Activated T-cell treated with anti-CD3 and anti-CD28 coated beads, Interleukin-2, amount 50 U/mL, for 72 hours (primary cell): ENCODE measurements around the gene SPON1. TPM values are rescaled to one million over a fixed set of nuclear protein-coding genes. Genes with fewer than 3 reads are reported as not detected.
A peak's percentile ranks its signal among the peaks of the same experiment; 100 is the strongest.
"Not testable (repeated sequence)": the region's sequence is repeated elsewhere in the genome, so short reads cannot be mapped to it uniquely, and the experiment has no call there.

Experiments
- ATAC-seq, 2 donors: fragments of 150-1000 bp; cut with Tn5 transposase; replicated peaks in 1 of 2; 2 replicates each; pipeline ENCODE4 v1.10.0; 2021; ENCODE audit warnings: moderate library complexity in 2 of 2, mild to moderate bottlenecking in 1 of 2
- DNase-seq, 2 donors: peaks; one replicate each; pipeline ENCODE4 v3.0.0; 2021 to 2022; ENCODE audit warnings: mixed read lengths in 1 of 2
- H3K27ac Mint-ChIP-seq: one replicate; pipeline ENCODE4 v1.8.0; 2022; ENCODE audit warnings: mild to moderate bottlenecking, moderate library complexity, mixed read lengths
- H3K27me3 Mint-ChIP-seq: one replicate; pipeline ENCODE4 v1.8.0; 2022; ENCODE audit warnings: low read depth, mixed read lengths
- H3K36me3 Mint-ChIP-seq, 2 donors: one replicate each; pipeline ENCODE4 v1.8.0; 2022; ENCODE audit warnings: mixed read lengths in 2 of 2, mild to moderate bottlenecking in 1 of 2; ENCODE audit not compliant: insufficient read depth in 2 of 2
- H3K4me1 Mint-ChIP-seq: one replicate; pipeline ENCODE4 v1.8.0; 2022; ENCODE audit warnings: low read depth, mixed read lengths
- H3K4me3 Mint-ChIP-seq, 2 donors: one replicate each; pipeline ENCODE4 v1.8.0; 2022; ENCODE audit warnings: mild to moderate bottlenecking in 2 of 2, mixed read lengths in 2 of 2, moderate library complexity in 2 of 2
- H3K9me3 Mint-ChIP-seq, 2 donors: one replicate each; pipeline ENCODE4 v1.8.0; 2022; ENCODE audit warnings: mixed read lengths in 2 of 2
- total RNA-seq, 2 donors: library from RNA; stranded (reverse); gene quantifications; one replicate each; pipeline ENCODE4 v1.2.3, GENCODE V29; 2022

SPON1 gene
- total RNA-seq, 2 donors from 2014 or later: 0.12 to 0.16 TPM

DNA sequence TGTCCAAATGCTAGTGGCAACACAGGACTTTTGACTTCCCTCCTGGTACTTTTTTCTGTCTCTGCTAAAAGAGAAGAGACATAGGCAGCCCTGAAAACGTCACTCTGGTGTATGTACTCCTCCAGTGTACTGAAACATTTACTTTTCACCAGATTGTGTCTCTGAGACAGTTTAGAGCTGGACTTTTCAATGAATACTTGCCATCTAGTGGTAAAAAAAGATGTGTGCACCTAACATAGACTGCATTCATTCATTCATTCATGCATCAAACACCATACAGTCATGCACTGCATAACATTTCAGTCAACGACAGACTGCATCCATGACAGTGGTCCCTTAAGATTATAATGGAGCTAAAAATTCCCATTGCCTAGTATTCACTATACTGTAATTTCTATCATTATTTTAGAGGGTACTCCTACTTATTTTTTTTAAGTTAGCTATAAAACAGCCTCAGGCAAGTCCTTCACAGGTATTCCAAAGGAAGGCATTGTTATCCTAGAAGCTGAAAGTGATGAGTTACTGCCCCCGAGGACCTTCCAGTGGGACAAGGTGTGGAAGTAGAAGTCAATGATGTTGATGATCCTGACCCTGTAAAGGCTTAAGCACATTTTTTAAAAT, 186.2 kb downstream of the SPON1 start:
- ATAC-seq: peak; percentile 51 to 59
- no peak overlapping the region for H3K4me3 Mint-ChIP-seq
- DNase-seq: no peak
- peaks cover 2% of the 10 kb centered on the region in 2 donors for H3K36me3 Mint-ChIP-seq
- peaks cover 3 to 5% of the 10 kb centered on the region in 2 donors for H3K9me3 Mint-ChIP-seq
- no peak overlapping the region for H3K27ac Mint-ChIP-seq
- H3K4me1 Mint-ChIP-seq: peaks cover 8% of the 10 kb centered on the region
- H3K27me3 Mint-ChIP-seq: peaks cover 10% of the 10 kb centered on the region

DNA sequence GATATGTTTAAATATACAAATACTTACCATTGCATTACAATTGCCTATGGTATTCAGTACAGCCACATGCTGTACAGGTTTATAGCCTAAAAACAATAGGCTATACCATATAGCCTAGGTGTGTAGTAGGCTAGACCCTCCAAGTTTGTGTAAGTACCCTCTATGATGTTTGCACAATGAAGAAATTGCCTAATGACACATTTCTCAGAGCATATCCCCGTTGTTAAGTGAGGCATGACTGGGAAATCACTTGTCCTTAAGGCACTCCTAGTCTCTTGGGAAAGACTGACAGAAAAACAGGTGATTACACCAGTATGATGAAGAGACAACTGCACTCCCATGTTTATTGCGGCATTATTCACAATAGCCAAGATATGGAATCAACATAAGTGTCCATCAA, 187.2 kb downstream of the SPON1 start:
- Mint-ChIP-seq H3K9me3 (peaks cover 3 to 5% of the 10 kb centered on the region in 2 donors), H3K4me3 (no peak overlapping the region), H3K27ac (no peak overlapping the region), H3K36me3 (peaks cover 2% of the 10 kb centered on the region in 2 donors), H3K4me1 (peaks cover 6% of the 10 kb centered on the region), H3K27me3 (peaks cover 5% of the 10 kb centered on the region)
- no peak for DNase-seq
- ATAC-seq: no peak

DNA sequence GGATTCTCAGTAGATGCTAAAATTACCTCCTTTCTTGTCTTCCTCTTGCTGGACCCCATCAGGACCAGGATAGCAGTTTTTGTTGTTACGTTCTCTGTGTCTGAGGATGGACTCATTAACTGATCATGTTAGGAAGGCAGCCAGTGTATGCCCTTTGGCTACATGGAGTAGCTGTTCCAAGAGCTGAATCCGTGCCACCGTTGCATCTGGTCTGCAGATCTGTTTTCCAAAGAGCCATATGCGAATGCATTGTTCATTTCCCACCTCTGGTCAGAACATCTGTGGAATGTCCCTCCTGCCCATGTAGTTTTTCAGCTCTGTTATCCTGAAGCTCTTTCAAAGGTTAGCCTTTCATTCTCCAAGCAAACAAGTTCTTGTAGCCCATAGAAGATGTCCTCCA, 188.4 kb downstream of the SPON1 start:
- Mint-ChIP-seq H3K27ac (no peak overlapping the region), H3K4me3 (no peak overlapping the region), H3K27me3 (peaks cover 5% of the 10 kb centered on the region), H3K36me3 (peaks cover 5 to 6% of the 10 kb centered on the region in 2 donors), H3K4me1 (no peaks in the 10 kb centered on the region), H3K9me3 (peaks cover 6 to 11% of the 10 kb centered on the region in 2 donors)
- ATAC-seq (no peak), DNase-seq (no peak)

DNA sequence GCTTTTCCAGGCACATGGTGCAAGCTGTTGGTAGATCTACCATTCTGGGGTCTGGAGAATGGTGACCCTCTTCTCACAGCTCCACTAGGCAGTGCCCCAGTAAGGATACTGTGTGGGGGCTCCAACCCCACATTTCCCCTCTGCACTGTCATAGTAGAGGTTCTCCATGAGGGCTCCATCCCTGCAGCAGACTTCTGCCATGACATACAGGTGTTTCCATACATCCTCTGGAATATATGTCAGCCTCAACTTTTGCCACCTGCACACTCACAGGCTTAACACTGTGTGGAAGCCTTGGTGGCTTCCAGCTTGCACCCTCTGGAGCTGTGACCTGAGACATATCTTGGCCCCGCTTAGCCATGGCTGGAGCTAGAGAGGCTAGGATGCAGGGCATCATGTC, 191.6 kb downstream of the SPON1 start:
- not testable (repeated sequence) for DNase-seq, ATAC-seq, H3K4me3 Mint-ChIP-seq, H3K27me3 Mint-ChIP-seq, H3K4me1 Mint-ChIP-seq, H3K27ac Mint-ChIP-seq
- peaks cover 16 to 18% of the 10 kb centered on the region in 2 donors for H3K36me3 Mint-ChIP-seq
- peaks cover 13 to 26% of the 10 kb centered on the region in 2 donors for H3K9me3 Mint-ChIP-seq

DNA sequence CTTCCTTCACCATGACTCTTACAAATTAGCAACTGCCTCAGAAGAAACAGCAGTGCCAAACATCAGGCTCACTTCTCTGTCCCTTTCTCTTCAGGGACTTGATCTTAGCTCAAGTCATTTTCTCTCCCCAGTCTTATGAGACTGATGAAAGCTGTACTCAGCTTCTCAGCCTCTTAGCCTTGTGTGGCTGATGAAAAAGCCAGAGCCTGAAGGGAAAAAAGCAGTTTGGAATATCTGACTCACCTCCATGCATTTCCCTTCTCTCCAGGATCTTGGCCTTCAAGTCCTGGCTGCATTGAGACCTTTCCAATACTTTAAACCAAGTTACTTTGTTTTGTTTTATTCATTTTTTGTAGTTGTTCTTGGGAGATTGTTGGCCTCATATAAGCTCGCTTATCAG, 195.9 kb downstream of the SPON1 start:
- peaks cover 13 to 23% of the 10 kb centered on the region in 2 donors for H3K9me3 Mint-ChIP-seq

DNA sequence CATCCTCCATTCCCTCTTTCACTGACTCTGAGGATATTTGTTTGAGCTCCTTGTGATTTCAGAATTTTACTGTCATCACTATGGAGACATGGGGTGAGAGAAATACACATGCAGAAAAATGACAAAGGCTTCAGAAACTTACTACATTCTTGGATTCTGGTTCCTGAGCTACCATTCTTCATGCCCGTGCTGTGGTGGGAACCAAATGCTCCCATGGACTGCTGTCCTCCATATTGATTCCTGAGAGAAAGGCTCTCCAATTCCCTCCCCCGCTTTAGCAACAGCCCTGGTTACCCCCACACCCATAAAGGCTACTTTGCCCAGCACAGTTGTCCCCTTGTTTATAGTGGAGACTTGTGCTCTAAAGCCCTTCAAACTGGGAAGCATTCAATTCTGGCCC, 201.1 kb downstream of the SPON1 start:
- H3K27me3 Mint-ChIP-seq: no peaks in the 10 kb centered on the region
- peaks cover 5 to 11% of the 10 kb centered on the region in 2 donors for H3K9me3 Mint-ChIP-seq
- no peak overlapping the region for H3K27ac Mint-ChIP-seq

More for the DNA sequence above, 195.9 kb downstream of the SPON1 start:
- no peak overlapping the region for H3K27ac Mint-ChIP-seq
- ATAC-seq (no peak), DNase-seq (no peak)
- peaks cover 16 to 18% of the 10 kb centered on the region in 2 donors for H3K36me3 Mint-ChIP-seq
- no peaks in the 10 kb centered on the region for H3K4me1 Mint-ChIP-seq
- no peaks in the 10 kb centered on the region for H3K27me3 Mint-ChIP-seq
- no peak overlapping the region for H3K4me3 Mint-ChIP-seq

DNA sequence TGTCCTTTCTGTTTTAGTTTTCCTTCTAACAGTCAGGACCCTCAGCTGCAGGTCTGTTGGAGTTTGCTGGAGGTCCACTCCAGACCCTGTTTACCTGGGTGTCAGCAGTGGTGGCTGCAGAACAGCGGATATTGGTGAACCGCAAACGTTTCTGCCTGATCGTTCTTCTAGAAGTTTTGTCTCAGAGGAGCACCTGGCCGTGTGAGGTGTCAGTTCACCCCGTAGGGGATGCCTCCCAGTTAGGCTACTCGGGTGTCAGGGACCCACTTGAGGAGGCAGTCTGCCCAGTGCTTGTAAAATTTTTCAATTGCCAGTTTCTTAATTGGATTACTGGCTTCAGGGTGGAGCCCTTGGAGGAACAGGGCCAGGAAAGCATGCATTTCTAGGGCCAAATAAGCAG, 211.2 kb downstream of the SPON1 start:
- not testable (repeated sequence) for H3K4me1 Mint-ChIP-seq, H3K9me3 Mint-ChIP-seq, H3K27me3 Mint-ChIP-seq, H3K27ac Mint-ChIP-seq, H3K4me3 Mint-ChIP-seq, ATAC-seq, DNase-seq, H3K36me3 Mint-ChIP-seq

More for the DNA sequence above, 201.1 kb downstream of the SPON1 start:
- H3K4me1 Mint-ChIP-seq: no peaks in the 10 kb centered on the region
- ATAC-seq (no peak), DNase-seq (no peak)
- H3K4me3 Mint-ChIP-seq: no peak overlapping the region
- H3K36me3 Mint-ChIP-seq: peaks cover 7 to 17% of the 10 kb centered on the region in 2 donors

DNA sequence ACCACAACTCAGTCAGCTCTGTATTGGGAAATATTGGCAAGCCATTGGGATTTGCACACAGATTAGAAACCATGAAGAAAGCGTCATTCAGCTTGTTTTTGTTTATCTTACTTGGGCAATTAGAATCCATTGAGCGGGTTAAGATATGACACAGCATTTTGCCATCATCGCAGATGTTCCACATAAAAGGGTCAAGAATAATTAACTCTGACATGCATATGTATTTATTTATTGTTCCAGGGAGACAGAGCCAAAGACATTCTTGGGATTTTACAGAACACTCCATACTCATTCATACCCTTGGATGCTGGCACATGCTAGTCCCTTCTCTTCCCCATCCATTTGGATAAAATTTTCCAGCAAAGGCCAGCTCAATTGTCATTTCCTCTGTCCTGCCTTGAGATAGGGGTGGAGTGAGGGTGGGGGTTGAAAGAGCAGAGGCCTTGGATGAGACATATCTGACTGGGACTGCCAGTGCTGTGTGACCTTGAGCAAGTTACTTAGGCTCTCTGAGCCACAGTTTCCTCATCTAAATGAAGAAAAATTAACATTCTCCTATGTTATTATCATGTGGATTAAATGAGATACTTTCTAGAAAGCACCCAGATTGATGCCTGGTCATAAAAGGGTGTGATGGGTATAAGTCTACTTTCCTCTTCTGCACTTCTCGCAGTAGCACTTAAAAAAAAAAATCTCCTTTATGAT, 216.7 kb downstream of the SPON1 start:
- Mint-ChIP-seq H3K27ac (no peak overlapping the region), H3K4me1 (no peaks in the 10 kb centered on the region), H3K4me3 (no peak overlapping the region), H3K9me3 (no peaks in the 10 kb centered on the region), H3K27me3 (no peaks in the 10 kb centered on the region), H3K36me3 (no peaks in the 10 kb centered on the region)
- ATAC-seq (no peak), DNase-seq (no peak)

DNA sequence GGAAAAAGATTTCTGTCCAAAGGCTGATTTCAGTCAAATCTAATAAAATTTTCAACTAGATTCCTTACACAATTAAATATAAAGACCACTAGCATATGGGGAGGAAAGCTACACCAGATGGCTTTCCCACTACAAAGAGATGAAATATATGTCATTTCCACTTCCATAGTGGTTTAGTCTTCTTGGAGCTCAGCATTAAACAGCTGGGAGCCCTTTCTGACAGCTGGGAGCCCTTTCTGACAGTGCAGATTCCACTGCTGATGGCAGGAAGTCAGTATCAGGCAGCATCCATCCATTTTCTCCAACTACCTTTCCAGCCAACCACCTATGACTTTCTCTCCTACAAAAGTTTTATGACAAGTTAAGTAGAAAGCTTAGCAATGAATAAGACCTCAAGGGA, 218.6 kb downstream of the SPON1 start:
- Mint-ChIP-seq H3K4me1 (no peaks in the 10 kb centered on the region), H3K27ac (no peak overlapping the region), H3K36me3 (no peaks in the 10 kb centered on the region), H3K9me3 (no peaks in the 10 kb centered on the region), H3K4me3 (no peak overlapping the region), H3K27me3 (no peaks in the 10 kb centered on the region)
- ATAC-seq (no peak), DNase-seq (no peak)

DNA sequence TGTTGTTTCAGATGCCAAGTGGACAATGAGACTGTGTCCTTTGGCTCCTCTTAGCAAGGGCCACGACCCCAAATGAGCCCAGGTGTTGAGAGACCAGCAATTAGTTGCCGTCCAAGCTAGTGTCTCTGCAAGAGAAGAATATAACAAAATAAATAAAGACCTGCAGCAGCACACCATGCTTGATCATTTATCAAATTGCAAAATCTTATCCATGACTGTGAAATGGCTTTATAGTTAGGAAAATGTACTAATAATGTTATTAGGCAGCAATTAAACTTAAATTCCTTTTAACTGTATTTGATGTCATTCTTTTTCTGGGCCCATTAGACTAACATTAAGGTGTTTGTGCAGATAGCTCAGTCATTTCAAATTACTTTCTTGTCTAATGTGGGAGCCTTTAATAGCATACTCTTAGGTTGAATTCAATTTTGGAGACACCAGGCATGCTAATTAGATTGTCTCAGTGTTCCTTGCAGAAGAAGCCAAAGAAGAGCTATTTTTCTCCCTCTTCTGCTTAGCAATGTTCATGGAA, 220.4 kb downstream of the SPON1 start:
- H3K36me3 Mint-ChIP-seq: no peaks in the 10 kb centered on the region
- ATAC-seq (no peak), DNase-seq (no peak)
- H3K4me3 Mint-ChIP-seq: no peak overlapping the region
- H3K4me1 Mint-ChIP-seq: no peaks in the 10 kb centered on the region
- no peak overlapping the region for H3K27ac Mint-ChIP-seq
- H3K27me3 Mint-ChIP-seq: no peaks in the 10 kb centered on the region
- no peaks in the 10 kb centered on the region for H3K9me3 Mint-ChIP-seq

DNA sequence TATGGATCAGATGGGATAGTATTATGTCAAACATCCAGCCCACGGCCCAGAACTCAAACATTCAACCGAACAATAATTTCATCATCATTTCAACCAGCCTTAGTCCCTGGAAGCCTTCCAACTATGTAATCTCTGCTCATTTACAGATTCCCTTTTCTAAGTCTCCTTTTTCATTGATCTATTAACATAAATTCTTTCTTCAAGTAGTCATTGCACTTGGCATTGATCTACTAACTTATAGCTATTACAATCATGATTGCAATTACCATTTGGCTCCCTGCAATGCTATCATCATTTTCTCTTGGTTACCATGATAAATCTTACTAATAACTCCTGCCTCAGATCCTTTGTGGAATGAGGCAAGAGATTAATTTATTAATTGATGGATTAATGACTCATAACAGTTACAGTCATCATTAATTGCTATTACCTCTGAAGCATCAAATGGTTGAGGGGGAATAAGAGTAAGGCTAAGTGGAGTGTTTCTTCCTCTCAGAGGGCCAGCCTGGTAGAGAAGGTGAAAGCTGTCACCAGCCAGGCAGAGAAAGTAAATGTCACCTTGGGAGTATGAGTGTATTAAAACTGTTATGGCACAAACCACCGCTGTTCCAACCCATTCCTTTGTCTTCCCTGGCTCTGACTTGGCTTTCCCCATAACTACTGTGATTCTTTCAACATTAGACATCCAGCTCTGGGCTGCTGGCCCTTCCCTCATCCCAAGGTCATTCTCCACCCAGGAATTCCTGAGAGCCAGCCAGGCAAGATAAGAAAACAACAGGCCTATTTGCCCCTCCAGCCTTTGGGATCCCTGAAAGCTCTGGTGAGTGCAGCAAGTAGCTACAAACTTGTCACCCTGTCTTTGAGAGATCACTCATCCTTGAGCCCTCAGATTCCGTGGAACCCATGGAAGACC, 221.8 kb downstream of the SPON1 start:
- Mint-ChIP-seq H3K27me3 (no peaks in the 10 kb centered on the region), H3K4me3 (no peak overlapping the region), H3K27ac (no peak overlapping the region), H3K36me3 (no peaks in the 10 kb centered on the region), H3K9me3 (no peaks in the 10 kb centered on the region), H3K4me1 (no peaks in the 10 kb centered on the region)
- ATAC-seq: no peak
- no peak for DNase-seq

DNA sequence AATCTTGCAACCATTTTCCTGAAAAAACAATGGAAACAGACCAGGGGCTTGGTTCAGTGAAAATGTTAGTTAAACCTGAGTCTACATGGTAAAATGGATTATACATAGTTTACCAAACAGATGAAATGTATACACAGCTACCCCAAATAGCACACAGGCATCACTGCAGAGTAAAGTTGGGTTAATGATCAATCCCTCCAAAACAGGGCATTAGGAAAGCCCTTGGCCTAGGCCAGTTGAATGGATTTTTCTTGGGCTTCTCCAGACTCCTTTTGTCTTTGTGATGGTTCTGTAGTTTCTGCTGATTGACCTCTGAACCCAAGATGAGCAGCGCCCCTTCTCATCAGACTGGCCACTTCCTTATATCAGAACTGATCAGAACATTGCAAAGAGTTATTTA, 222.9 kb downstream of the SPON1 start:
- DNase-seq (no peak), ATAC-seq (no peak)
- Mint-ChIP-seq H3K4me3 (no peak overlapping the region), H3K4me1 (no peaks in the 10 kb centered on the region), H3K27me3 (no peaks in the 10 kb centered on the region), H3K36me3 (no peaks in the 10 kb centered on the region), H3K27ac (no peak overlapping the region), H3K9me3 (no peaks in the 10 kb centered on the region)
